ENCODE measurements around the gene SRSF2. TPM values are rescaled to one million over a fixed set of nuclear protein-coding genes. Genes with fewer than 3 reads are reported as not detected.
A peak's percentile ranks its signal among the peaks of the same experiment; 100 is the strongest.
"Not testable (repeated sequence)": the region's sequence is repeated elsewhere in the genome, so short reads cannot be mapped to it uniquely, and the experiment has no call there.

SRSF2 gene
- total RNA-seq, 1 donor = 109 TPM

GRCh38 chr17:76748657-76749056 lies 11.5 kb upstream of the SRSF2 start:
- no peak overlapping the region for H3K4me3 ChIP-seq (ENCODE audit: low read depth, low read length)
- no peak for TF ChIP-seq CTCF (IDR thresholded peaks at IDR 0.05; ENCODE audit: insufficient read depth, low read length)
- no peak for DNase-seq (ENCODE audit: low read depth)

DNA sequence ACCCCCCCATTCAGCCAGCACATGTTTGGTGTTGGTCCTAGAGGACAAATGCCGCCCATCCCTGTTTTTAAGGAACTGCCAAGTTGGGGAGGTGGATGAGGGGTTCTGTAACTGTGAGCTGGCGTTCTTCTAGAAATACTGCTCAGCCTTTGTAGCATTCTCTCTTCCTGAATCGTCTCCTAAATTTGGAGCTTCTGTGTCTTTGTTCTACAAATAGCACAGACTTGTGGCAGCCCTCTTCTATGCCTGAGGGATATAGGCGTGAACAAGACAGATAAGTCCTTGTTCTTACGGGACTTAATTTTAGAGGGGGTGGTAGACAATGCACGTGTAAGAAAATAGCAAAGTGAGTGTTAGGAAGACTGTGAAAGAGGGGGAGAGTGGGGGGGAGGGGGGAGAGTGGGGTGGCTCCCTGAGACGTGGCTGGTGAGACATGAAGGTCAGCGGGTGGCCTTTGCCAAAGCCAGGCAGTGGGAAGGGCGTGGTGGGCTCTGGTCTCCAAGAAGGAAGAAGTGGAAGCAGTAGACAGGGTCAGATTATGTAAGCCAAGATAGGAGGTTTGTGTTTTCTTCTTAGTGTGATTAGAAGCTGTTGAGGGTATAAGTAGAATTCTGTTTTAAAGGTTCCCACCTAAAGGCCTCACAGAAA lies 10.7 kb upstream of the SRSF2 start:
- DNase-seq (ENCODE audit: low read depth) = no peak
- TF ChIP-seq CTCF (IDR thresholded peaks at IDR 0.05; ENCODE audit: insufficient read depth, low read length) = no peak
- no peak overlapping the region for H3K4me3 ChIP-seq (ENCODE audit: low read depth, low read length)

GRCh38 chr17:76745785-76746184 lies 8.7 kb upstream of the SRSF2 start:
- DNase-seq (ENCODE audit: low read depth) = peak; percentile 39

DNA sequence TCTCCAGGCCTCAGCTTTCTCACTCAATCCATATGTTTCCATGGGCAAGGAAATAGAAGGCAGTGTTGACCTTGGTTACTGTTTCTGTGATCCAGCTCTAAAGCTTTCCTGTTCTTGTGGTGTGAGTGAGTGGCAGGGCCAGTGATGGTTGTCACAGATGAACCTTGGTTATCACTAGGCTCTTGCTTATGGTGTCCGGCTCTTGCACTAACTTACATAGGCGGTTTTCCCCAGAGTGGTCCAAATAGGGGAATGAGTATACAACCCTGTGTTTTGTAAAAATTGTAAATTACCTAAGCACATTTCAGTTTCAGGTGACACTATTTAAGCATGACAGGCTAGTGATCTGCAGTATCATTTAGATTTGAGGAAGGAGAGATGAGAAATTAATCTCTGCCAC lies 7.6 kb upstream of the SRSF2 start:
- TF ChIP-seq CTCF (IDR thresholded peaks at IDR 0.05; ENCODE audit: insufficient read depth, low read length) = no peak
- H3K4me3 ChIP-seq (ENCODE audit: low read depth, low read length) = no peak overlapping the region
- no peak for DNase-seq (ENCODE audit: low read depth)

More at GRCh38 chr17:76745785-76746184, 8.7 kb upstream of the SRSF2 start:
- H3K4me3 ChIP-seq (ENCODE audit: low read depth, low read length) = not testable (repeated sequence)

DNA sequence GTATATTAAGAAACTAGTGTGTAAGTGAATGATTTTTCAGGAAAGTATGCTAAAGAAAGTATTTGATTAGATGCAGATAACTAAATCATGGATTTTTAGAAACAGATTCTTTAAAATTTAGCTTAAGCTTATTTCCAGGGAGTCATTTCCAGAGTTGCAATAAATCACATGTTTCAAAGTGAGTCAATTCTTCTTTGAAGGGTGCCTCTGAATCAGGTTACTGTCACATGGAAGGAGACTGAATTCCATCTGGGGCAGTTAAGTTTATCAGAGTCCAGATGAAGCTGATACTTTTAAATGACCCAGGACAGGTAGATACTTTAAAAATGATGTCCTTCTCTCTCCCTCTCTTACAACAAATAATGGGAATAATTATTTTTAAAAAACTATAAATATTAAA lies 5.8 kb upstream of the SRSF2 start:
- TF ChIP-seq CTCF (IDR thresholded peaks at IDR 0.05; ENCODE audit: insufficient read depth, low read length) = no peak
- no peak for DNase-seq (ENCODE audit: low read depth)
- no peak overlapping the region for H3K4me3 ChIP-seq (ENCODE audit: low read depth, low read length)

DNA sequence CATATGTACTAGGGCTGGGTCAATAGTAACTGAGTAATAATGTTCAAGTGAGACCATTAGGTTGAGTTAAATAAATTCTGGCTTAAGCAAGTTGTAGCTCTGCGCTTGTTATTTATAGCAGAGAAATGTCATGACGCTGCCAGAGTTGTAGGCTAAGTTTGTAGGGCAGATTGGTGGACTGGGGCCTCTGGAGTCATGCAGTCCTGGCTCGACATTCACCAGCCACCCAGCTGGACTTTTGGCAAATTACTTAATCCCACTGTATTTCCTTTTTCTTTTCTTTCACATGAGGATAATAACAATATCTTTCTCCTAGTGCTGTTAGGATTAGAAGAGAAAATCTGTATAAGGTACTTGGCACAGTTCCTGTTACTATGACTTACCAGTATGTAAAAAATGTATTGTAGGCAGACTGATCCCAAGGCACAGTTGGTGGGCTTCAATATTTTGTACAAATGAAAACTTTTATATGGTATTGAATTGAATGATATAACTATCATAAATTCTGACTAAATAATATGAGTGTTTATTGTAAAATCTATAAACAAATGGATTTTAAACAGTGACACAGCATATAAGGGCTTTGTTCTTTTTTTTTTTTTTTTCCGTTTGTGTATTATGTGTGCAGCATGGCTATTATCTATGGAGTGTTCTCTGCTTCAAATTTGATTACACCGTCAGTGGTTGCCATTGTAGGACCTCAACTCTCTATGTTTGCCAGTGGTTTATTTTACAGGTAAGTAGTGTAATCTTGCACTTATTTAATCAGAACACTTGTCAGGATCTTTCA lies 3.4 kb upstream of the SRSF2 start:
- DNase-seq (ENCODE audit: low read depth) = peak; percentile 76
- no peak for TF ChIP-seq CTCF (IDR thresholded peaks at IDR 0.05; ENCODE audit: insufficient read depth, low read length)
- peak overlapping the region; percentile 34 for H3K4me3 ChIP-seq (ENCODE audit: low read depth, low read length)

DNA sequence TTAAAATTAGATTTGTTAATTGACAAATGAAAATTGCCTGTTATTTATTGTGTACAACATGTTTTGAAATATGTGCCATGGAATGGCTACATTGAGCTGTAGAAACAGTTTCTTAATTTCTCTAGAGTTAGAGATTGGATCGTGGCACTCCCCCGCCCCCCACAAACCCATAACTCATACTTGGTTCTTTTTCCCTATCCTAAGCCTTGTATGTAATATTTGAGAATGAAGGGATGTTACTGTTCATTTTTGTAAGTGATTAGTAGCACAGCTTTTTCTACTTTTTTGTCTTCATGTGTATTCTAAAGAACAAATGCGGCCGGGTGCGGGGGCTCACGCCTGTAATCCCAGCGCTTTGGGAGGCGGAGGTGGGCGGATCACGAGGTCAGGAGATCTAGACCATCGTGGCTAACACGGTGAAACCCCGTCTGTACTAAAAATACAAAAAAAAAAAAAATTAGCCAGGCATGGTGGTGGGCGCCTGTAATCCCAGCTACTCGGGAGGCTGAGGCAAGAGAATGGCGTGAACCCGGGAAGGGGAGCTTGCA lies 2.5 kb upstream of the SRSF2 start:
- DNase-seq (ENCODE audit: low read depth) = not testable (repeated sequence)
- H3K4me3 ChIP-seq (ENCODE audit: low read depth, low read length) = peak overlapping the region; percentile 15

Measured in fibroblast of the aortic adventitia (primary cell).